Mammary microvascular endothelial cell (primary cell): ENCODE measurements around the gene GABARAP. TPM values are rescaled to one million over a fixed set of nuclear protein-coding genes. Genes with fewer than 3 reads are reported as not detected.

ENCODE experiments used
- total RNA-seq: library from RNA; depleted of rRNA; stranded (reverse); fragments of >200 nt; gene quantifications from 2 replicates; pipeline ENCODE4 v1.2.3, GENCODE V29; 2015

The GABARAP gene
- 280 and 300 TPM in 2 replicates for total RNA-seq

GRCh38 chr17:7241783-7242716, at the start of gene GABARAP:
Gene GABARAP, minus strand, starts transcription at chr17:7242449. Its CDS starts 119 bp downstream, at chr17:7242330.

GRCh38 chr17:7281074-7281952, 39.1 kb upstream of the GABARAP start, which contains the start of gene SLC2A4:
Gene SLC2A4, plus strand, starts transcription at chr17:7281718. Its CDS starts 217 bp downstream, at chr17:7281935.

GRCh38 chr17:7262192-7262934, 20.1 kb upstream of the GABARAP start, which contains the start of gene CLDN7:
Gene CLDN7, minus strand, starts transcription at chr17:7262478. Its CDS starts 435 bp downstream, at chr17:7262043.

GRCh38 chr17:7252176-7253043, 10.2 kb upstream of the GABARAP start, which contains the start of gene ELP5:
Gene ELP5, plus strand, starts transcription at chr17:7252215. Its CDS starts 336 bp downstream, at chr17:7252551.

GRCh38 chr17:7251661-7252175, 9.5 kb upstream of the GABARAP start, which contains the start of gene CTDNEP1:
Gene CTDNEP1, minus strand, starts transcription at chr17:7251734. Its CDS starts 438 bp downstream, at chr17:7251296.

GRCh38 chr17:7239091-7240027, 2.9 kb downstream of the GABARAP start, which contains the start of gene PHF23:
Gene PHF23, minus strand, starts transcription at chr17:7239457. Its CDS starts 178 bp downstream, at chr17:7239279.

GRCh38 chr17:7234083-7234951, 7.9 kb downstream of the GABARAP start, which contains the start of gene DVL2:
Gene DVL2, minus strand, starts transcription at chr17:7234517. Its CDS starts 255 bp downstream, at chr17:7234262.

GRCh38 chr17:7219812-7220592, 22.2 kb downstream of the GABARAP start, which contains the start of the genes ACADVL and DLG4:
Gene ACADVL, plus strand, starts transcription at chr17:7219938. Its CDS starts 47 bp downstream, at chr17:7219985.
Gene DLG4, minus strand, starts transcription at chr17:7219836.

Other genes starting within 250 kb of the GABARAP start
- not detected in 2 replicates for gene ALOX12, start 246.4 kb downstream of the GABARAP start, total RNA-seq
- gene RNASEK, start 229.8 kb downstream of the GABARAP start, total RNA-seq = 339 and 414 TPM in 2 replicates
- 32.2 and 37.0 TPM in 2 replicates for gene BCL6B, start 219.4 kb downstream of the GABARAP start, total RNA-seq
- 5.2 and 5.7 TPM in 2 replicates for gene SLC16A13, start 206.4 kb downstream of the GABARAP start, total RNA-seq
- 0.69 and 0.73 TPM in 2 replicates for gene SLC16A11, start 198.4 kb downstream of the GABARAP start, total RNA-seq
- gene CLEC10A, start 162.2 kb downstream of the GABARAP start, total RNA-seq = not detected in 2 replicates
- gene ASGR2, start 127.6 kb downstream of the GABARAP start, total RNA-seq = not detected in 2 replicates
- gene ASGR1, start 63.1 kb downstream of the GABARAP start, total RNA-seq = 2.8 and 4.1 TPM in 2 replicates
- gene DLG4, start 22.6 kb downstream of the GABARAP start, total RNA-seq = 4.7 and 8.4 TPM in 2 replicates
- gene ACADVL, start 22.5 kb downstream of the GABARAP start, total RNA-seq = 187 and 204 TPM in 2 replicates
- gene DVL2, start 7.9 kb downstream of the GABARAP start, total RNA-seq = 36.6 and 41.9 TPM in 2 replicates
- 26.9 and 41.7 TPM in 2 replicates for gene PHF23, start 3.0 kb downstream of the GABARAP start, total RNA-seq
- 49.4 and 51.8 TPM in 2 replicates for gene CTDNEP1, start 9.3 kb upstream of the GABARAP start, total RNA-seq
- gene ELP5, start 9.8 kb upstream of the GABARAP start, total RNA-seq = 32.8 and 37.0 TPM in 2 replicates
- gene CLDN7, start 20.0 kb upstream of the GABARAP start, total RNA-seq = 8.7 and 12.3 TPM in 2 replicates
- 0.10 and 0.13 TPM in 2 replicates for gene SLC2A4, start 39.3 kb upstream of the GABARAP start, total RNA-seq
- not detected in 2 replicates for gene YBX2, start 52.2 kb upstream of the GABARAP start, total RNA-seq
- gene EIF5A, start 65.2 kb upstream of the GABARAP start, total RNA-seq = 572 and 718 TPM in 2 replicates
- 63.7 and 93.7 TPM in 2 replicates for gene GPS2, start 72.9 kb upstream of the GABARAP start, total RNA-seq
- 9.8 and 11.4 TPM in 2 replicates for gene NEURL4, start 86.9 kb upstream of the GABARAP start, total RNA-seq
- gene ACAP1, start 94.1 kb upstream of the GABARAP start, total RNA-seq = 0.07 TPM in 1 of 2 replicates, not detected in the other
- 4.2 and 5.5 TPM in 2 replicates for gene KCTD11, start 109.7 kb upstream of the GABARAP start, total RNA-seq
- not detected in 2 replicates for gene TMEM95, start 112.7 kb upstream of the GABARAP start, total RNA-seq
- 0.15 and 2.5 TPM in 2 replicates for gene TNK1, start 138.6 kb upstream of the GABARAP start, total RNA-seq
- gene PLSCR3, start 152.1 kb upstream of the GABARAP start, total RNA-seq = 66.6 and 72.2 TPM in 2 replicates
- gene TMEM256, start 161.6 kb upstream of the GABARAP start, total RNA-seq = 41.1 and 116 TPM in 2 replicates
- 2.9 and 3.1 TPM in 2 replicates for gene NLGN2, start 165.4 kb upstream of the GABARAP start, total RNA-seq
- gene SPEM1, start 177.9 kb upstream of the GABARAP start, total RNA-seq = not detected in 2 replicates
- gene SPEM2, start 183.2 kb upstream of the GABARAP start, total RNA-seq = not detected in 2 replicates
- gene SPEM3, start 186.4 kb upstream of the GABARAP start, total RNA-seq = not detected in 2 replicates
- gene TMEM102, start 193.0 kb upstream of the GABARAP start, total RNA-seq = 8.0 and 9.7 TPM in 2 replicates
- 0.20 TPM in 1 of 2 replicates, not detected in the other for gene FGF11, start 197.1 kb upstream of the GABARAP start, total RNA-seq
- gene CHRNB1, start 202.6 kb upstream of the GABARAP start, total RNA-seq = 3.5 and 10.1 TPM in 2 replicates
- 18.9 and 20.9 TPM in 2 replicates for gene ZBTB4, start 237.2 kb upstream of the GABARAP start, total RNA-seq
- not detected in 2 replicates for gene SLC35G6, start 239.0 kb upstream of the GABARAP start, total RNA-seq
- 45.0 and 63.4 TPM in 2 replicates for gene POLR2A, start 241.9 kb upstream of the GABARAP start, total RNA-seq